WTC11 (cell line): ENCODE data around the gene COG3. TPM values are rescaled to one million over a fixed set of nuclear protein-coding genes. Genes with fewer than 3 reads are reported as not detected.

ENCODE experiments used
- ATAC-seq: fragments of 200-7000 bp; cut with Tn5 transposase; 2 replicates; pipeline ENCODE4 v1.10.0; 2021; ENCODE audit warnings: mild to moderate bottlenecking, moderate library complexity
- CTCF ChIA-PET: fragments of 300-600 bp; sonication (Branson Sonifier 250); formaldehyde crosslinking; loops from one replicate; lab custom pipeline; 2021; ENCODE audit warnings: antibody characterized with exemption; lab: Charles Lee
- POLR2A ChIA-PET: fragments of 350-600 bp; sonication (Branson Sonifier 250); formaldehyde crosslinking; loops from one replicate; lab custom pipeline; 2021; ENCODE audit warnings: antibody characterized with exemption; lab: Charles Lee
- DNase-seq: peaks from one replicate; pipeline ENCODE4 v3.0.0; 2021; ENCODE audit warnings: low spot score
- H3K27ac Mint-ChIP-seq: 2 replicates; pipeline ENCODE4 v1.8.0; 2021; ENCODE audit warnings: mixed read lengths
- H3K27me3 Mint-ChIP-seq: 2 replicates; pipeline ENCODE4 v1.8.0; 2021; ENCODE audit warnings: low read depth, mild to moderate bottlenecking, moderate library complexity, mixed read lengths
- H3K36me3 Mint-ChIP-seq: 2 replicates; pipeline ENCODE4 v1.8.0; 2021; ENCODE audit warnings: mixed read lengths
- H3K4me1 Mint-ChIP-seq: 2 replicates; pipeline ENCODE4 v1.8.0; 2022; ENCODE audit warnings: mixed read lengths
- H3K4me3 Mint-ChIP-seq: 2 replicates; pipeline ENCODE4 v1.8.0; 2021; ENCODE audit warnings: mild to moderate bottlenecking, moderate library complexity, mixed read lengths
- H3K9me3 Mint-ChIP-seq: 2 replicates; pipeline ENCODE4 v1.8.0; 2021; ENCODE audit warnings: mixed read lengths
- ELF4 ChIP-seq: sonication (generic); formaldehyde crosslinking; IDR thresholded peaks from 2 replicates; pipeline ENCODE4 v1.8.1; 2022; ENCODE audit warnings: low read depth, mild to moderate bottlenecking, moderate library complexity, missing genetic modification reagents
- ETV6 ChIP-seq: sonication (generic); formaldehyde crosslinking; IDR thresholded peaks from 2 replicates; pipeline ENCODE4 v1.8.1; 2022; ENCODE audit warnings: mild to moderate bottlenecking, missing genetic modification reagents
- FOXJ3 ChIP-seq: sonication (generic); formaldehyde crosslinking; IDR thresholded peaks from 2 replicates; pipeline ENCODE4 v1.9.0; 2021; ENCODE audit warnings: missing genetic modification reagents, mild to moderate bottlenecking, borderline replicate concordance
- FOXK1 ChIP-seq: sonication (generic); formaldehyde crosslinking; IDR thresholded peaks from 2 replicates; pipeline ENCODE4 v1.8.0; 2022; ENCODE audit warnings: mild to moderate bottlenecking, moderate library complexity, missing genetic modification reagents
- IRF2 ChIP-seq: sonication (generic); formaldehyde crosslinking; IDR thresholded peaks from 2 replicates; pipeline ENCODE4 v1.8.0; 2022; ENCODE audit warnings: low read depth, missing genetic modification reagents, borderline replicate concordance
- KAT7 ChIP-seq: sonication (generic); formaldehyde crosslinking; IDR thresholded peaks from 2 replicates; pipeline ENCODE4 v1.8.1; 2023; ENCODE audit warnings: missing genetic modification reagents, mild to moderate bottlenecking, borderline replicate concordance
- NFYB ChIP-seq: sonication (generic); formaldehyde crosslinking; conservative IDR thresholded peaks from 2 replicates; pipeline ENCODE4 v1.8.0; 2022; ENCODE audit warnings: low read depth, missing genetic modification reagents
- NR3C1 ChIP-seq: sonication (generic); formaldehyde crosslinking; conservative IDR thresholded peaks from 2 replicates; pipeline ENCODE4 v1.8.1; 2023; ENCODE audit warnings: low read depth, mild to moderate bottlenecking, missing genetic modification reagents
- OVOL2 ChIP-seq: fragments of 250-450 bp; sonication (Bioruptor Pico); IDR thresholded peaks from 2 replicates; pipeline ENCODE4 v1.9.0; 2021; ENCODE audit warnings: mild to moderate bottlenecking, borderline replicate concordance
- PRRX2 ChIP-seq: fragments of 250-450 bp; sonication (Bioruptor Pico); IDR thresholded peaks from 2 replicates; pipeline ENCODE4 v1.8.0; 2021; ENCODE audit warnings: mild to moderate bottlenecking
- SP1 ChIP-seq: sonication (generic); formaldehyde crosslinking; conservative IDR thresholded peaks from 2 replicates; pipeline ENCODE4 v1.8.1; 2022; ENCODE audit warnings: missing genetic modification reagents
- TEAD1 ChIP-seq: sonication (generic); formaldehyde crosslinking; IDR thresholded peaks from 2 replicates; pipeline ENCODE4 v1.8.0; 2022; ENCODE audit warnings: mild to moderate bottlenecking, missing genetic modification reagents
- TEAD4 ChIP-seq: sonication (generic); formaldehyde crosslinking; IDR thresholded peaks from 2 replicates; pipeline ENCODE4 v1.8.0; 2022; ENCODE audit warnings: mild to moderate bottlenecking, missing genetic modification reagents
- TP53 ChIP-seq: sonication (generic); formaldehyde crosslinking; IDR thresholded peaks from 2 replicates; pipeline ENCODE4 v1.8.1; 2023; ENCODE audit warnings: mild to moderate bottlenecking, missing genetic modification reagents
- ZBTB21 ChIP-seq: sonication (generic); formaldehyde crosslinking; IDR thresholded peaks from 2 replicates; pipeline ENCODE4 v1.8.1; 2023; ENCODE audit warnings: mild to moderate bottlenecking, missing genetic modification reagents, borderline replicate concordance
- ZNF138 ChIP-seq: sonication (generic); formaldehyde crosslinking; conservative IDR thresholded peaks from 2 replicates; pipeline ENCODE4 v1.8.1; 2022; ENCODE audit warnings: mild to moderate bottlenecking, moderate library complexity, missing genetic modification reagents
- ZNF232 ChIP-seq: sonication (generic); formaldehyde crosslinking; IDR thresholded peaks from 2 replicates; pipeline ENCODE4 v1.8.0; 2022; ENCODE audit warnings: mild to moderate bottlenecking, missing genetic modification reagents
- ZNF263 ChIP-seq: sonication (generic); formaldehyde crosslinking; IDR thresholded peaks from 2 replicates; pipeline ENCODE4 v1.8.1; 2022; ENCODE audit warnings: low read depth, mild to moderate bottlenecking, moderate library complexity, missing genetic modification reagents
- ZNF317 ChIP-seq: sonication (generic); formaldehyde crosslinking; IDR thresholded peaks from 2 replicates; pipeline ENCODE4 v1.8.1; 2023; ENCODE audit warnings: low read depth, mild to moderate bottlenecking, moderate library complexity, missing genetic modification reagents, borderline replicate concordance
- ZNF396 ChIP-seq: fragments of 250-450 bp; sonication (Bioruptor Pico); IDR thresholded peaks from 2 replicates; pipeline ENCODE4 v1.8.0; 2021; ENCODE audit warnings: mild to moderate bottlenecking, moderate library complexity, borderline replicate concordance
- ZNF671 ChIP-seq: fragments of 250-450 bp; sonication (Bioruptor Pico); IDR thresholded peaks from 2 replicates; pipeline ENCODE4 v1.8.0; 2021; ENCODE audit warnings: mild to moderate bottlenecking
- total RNA-seq: library from RNA; stranded (reverse); gene quantifications from 3 replicates; pipeline ENCODE4 v1.2.3, GENCODE V29; 2021
- TF ChIP-seq, protein P1 (sequence below): sonication (generic); formaldehyde crosslinking; IDR thresholded peaks from 2 replicates; pipeline ENCODE4 v1.8.1; 2023; ENCODE audit warnings: mild to moderate bottlenecking, missing genetic modification reagents
- TF ChIP-seq, protein P2 (sequence below): sonication (generic); formaldehyde crosslinking; IDR thresholded peaks from 2 replicates; pipeline ENCODE4 v1.8.1; 2023; ENCODE audit warnings: mild to moderate bottlenecking, missing genetic modification reagents, moderate library complexity
- TF ChIP-seq, protein P3 (sequence below): sonication (generic); formaldehyde crosslinking; IDR thresholded peaks from 2 replicates; pipeline ENCODE4 v1.8.0; 2022; ENCODE audit warnings: mild to moderate bottlenecking, missing genetic modification reagents
- TF ChIP-seq, protein P4 (sequence below): sonication (generic); formaldehyde crosslinking; IDR thresholded peaks from 2 replicates; pipeline ENCODE4 v1.8.1; 2022; ENCODE audit warnings: missing genetic modification reagents, borderline replicate concordance
- TF ChIP-seq, protein P5 (sequence below): fragments of 250-450 bp; sonication (Bioruptor Pico); IDR thresholded peaks from 2 replicates; pipeline ENCODE4 v1.8.0; 2021; ENCODE audit warnings: mild to moderate bottlenecking
- TF ChIP-seq, protein P6 (sequence below): sonication (generic); formaldehyde crosslinking; IDR thresholded peaks from 2 replicates; pipeline ENCODE4 v1.8.0; 2022; ENCODE audit warnings: missing genetic modification reagents

Gene COG3
- total RNA-seq, 1 experiment from 2014 or later = 21.6 TPM

DNA sequence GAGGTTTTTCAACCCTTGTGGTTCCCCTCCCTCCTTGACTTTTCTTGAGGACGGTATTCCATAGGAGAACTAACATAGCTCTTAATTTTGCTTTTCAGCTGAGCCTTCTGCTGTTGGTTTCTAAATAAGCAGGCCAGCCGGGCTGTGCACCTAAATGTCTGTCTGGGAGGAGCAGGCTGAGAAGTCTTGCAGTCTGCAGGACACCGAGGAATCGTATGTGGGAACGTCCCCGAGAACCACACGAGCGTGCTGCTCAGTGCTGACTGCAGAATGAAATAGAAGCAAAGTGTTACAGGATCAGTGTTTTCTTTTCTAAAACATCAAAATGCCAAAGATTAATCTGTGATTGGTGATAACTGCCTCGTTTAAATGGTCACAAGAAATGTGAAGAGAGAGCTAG lies 69.9 kb downstream of the COG3 start:
- ChIA-PET POLR2A (no interaction called here), CTCF (no interaction called here)
- no peak for ATAC-seq
- H3K36me3 Mint-ChIP-seq = peaks cover 30% of the 10 kb centered on the region
- no peak overlapping the region for H3K4me3 Mint-ChIP-seq
- no peaks in the 10 kb centered on the region for H3K4me1 Mint-ChIP-seq
- DNase-seq = no peak
- H3K27ac Mint-ChIP-seq = no peak overlapping the region
- TF ChIP-seq, protein P1, sequence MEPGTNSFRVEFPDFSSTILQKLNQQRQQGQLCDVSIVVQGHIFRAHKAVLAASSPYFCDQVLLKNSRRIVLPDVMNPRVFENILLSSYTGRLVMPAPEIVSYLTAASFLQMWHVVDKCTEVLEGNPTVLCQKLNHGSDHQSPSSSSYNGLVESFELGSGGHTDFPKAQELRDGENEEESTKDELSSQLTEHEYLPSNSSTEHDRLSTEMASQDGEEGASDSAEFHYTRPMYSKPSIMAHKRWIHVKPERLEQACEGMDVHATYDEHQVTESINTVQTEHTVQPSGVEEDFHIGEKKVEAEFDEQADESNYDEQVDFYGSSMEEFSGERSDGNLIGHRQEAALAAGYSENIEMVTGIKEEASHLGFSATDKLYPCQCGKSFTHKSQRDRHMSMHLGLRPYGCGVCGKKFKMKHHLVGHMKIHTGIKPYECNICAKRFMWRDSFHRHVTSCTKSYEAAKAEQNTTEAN (CRISPR knock-in tag) = no peak
- TF ChIP-seq IRF2 (CRISPR knock-in tag) = no peak
- TF ChIP-seq ZBTB21 (CRISPR knock-in tag) = no peak
- TF ChIP-seq, protein P2, sequence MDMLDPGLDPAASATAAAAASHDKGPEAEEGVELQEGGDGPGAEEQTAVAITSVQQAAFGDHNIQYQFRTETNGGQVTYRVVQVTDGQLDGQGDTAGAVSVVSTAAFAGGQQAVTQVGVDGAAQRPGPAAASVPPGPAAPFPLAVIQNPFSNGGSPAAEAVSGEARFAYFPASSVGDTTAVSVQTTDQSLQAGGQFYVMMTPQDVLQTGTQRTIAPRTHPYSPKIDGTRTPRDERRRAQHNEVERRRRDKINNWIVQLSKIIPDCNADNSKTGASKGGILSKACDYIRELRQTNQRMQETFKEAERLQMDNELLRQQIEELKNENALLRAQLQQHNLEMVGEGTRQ (CRISPR knock-in tag) = no peak
- TF ChIP-seq TEAD1 (CRISPR knock-in tag) = no peak
- TF ChIP-seq, protein P3, sequence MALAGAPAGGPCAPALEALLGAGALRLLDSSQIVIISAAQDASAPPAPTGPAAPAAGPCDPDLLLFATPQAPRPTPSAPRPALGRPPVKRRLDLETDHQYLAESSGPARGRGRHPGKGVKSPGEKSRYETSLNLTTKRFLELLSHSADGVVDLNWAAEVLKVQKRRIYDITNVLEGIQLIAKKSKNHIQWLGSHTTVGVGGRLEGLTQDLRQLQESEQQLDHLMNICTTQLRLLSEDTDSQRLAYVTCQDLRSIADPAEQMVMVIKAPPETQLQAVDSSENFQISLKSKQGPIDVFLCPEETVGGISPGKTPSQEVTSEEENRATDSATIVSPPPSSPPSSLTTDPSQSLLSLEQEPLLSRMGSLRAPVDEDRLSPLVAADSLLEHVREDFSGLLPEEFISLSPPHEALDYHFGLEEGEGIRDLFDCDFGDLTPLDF (CRISPR knock-in tag) = no peak
- no peak for TF ChIP-seq OVOL2
- TF ChIP-seq ELF4 (CRISPR knock-in tag) = no peak
- TF ChIP-seq ZNF232 (CRISPR knock-in tag) = no peak
- TF ChIP-seq ZNF317 (CRISPR knock-in tag) = no peak
- no peak for TF ChIP-seq PRRX2
- no peak for TF ChIP-seq NFYB (CRISPR knock-in tag)
- TF ChIP-seq ZNF263 (CRISPR knock-in tag) = no peak
- TF ChIP-seq, protein P4, sequence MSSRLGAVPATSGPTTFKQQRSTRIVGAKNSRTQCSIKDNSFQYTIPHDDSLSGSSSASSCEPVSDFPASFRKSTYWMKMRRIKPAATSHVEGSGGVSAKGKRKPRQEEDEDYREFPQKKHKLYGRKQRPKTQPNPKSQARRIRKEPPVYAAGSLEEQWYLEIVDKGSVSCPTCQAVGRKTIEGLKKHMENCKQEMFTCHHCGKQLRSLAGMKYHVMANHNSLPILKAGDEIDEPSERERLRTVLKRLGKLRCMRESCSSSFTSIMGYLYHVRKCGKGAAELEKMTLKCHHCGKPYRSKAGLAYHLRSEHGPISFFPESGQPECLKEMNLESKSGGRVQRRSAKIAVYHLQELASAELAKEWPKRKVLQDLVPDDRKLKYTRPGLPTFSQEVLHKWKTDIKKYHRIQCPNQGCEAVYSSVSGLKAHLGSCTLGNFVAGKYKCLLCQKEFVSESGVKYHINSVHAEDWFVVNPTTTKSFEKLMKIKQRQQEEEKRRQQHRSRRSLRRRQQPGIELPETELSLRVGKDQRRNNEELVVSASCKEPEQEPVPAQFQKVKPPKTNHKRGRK (CRISPR knock-in tag) = no peak
- TF ChIP-seq NR3C1 (CRISPR knock-in tag) = no peak
- no peak for TF ChIP-seq FOXJ3
- TF ChIP-seq ZNF396 (CRISPR knock-in tag) = no peak
- TF ChIP-seq FOXK1 (CRISPR knock-in tag) = no peak
- H3K9me3 Mint-ChIP-seq = no peaks in the 10 kb centered on the region
- no peaks in the 10 kb centered on the region for H3K27me3 Mint-ChIP-seq

DNA sequence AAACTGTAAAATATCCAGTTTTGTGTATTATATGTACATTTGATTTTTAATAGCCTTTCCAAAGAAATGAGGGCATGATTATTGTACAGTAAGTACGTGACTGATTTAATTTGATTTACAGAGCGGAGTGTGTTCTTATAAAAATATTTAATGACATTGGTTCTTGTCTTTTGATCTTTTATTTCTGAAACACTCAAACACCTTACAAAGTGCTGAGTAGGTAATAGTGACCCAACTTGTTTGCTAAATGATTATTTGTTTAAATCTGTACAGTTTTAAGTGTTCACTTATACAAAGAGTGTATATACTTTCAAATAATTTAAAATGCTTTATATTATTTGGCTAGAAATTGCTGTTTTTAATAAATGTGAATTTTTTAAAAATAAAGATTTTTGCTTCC lies 71.5 kb downstream of the COG3 start:
- H3K4me1 Mint-ChIP-seq = no peaks in the 10 kb centered on the region
- DNase-seq (no peak), ATAC-seq (no peak)
- ChIA-PET POLR2A (no interaction called here), CTCF (no interaction called here)
- no peak overlapping the region for H3K27ac Mint-ChIP-seq
- H3K4me3 Mint-ChIP-seq = no peak overlapping the region
- H3K27me3 Mint-ChIP-seq = no peaks in the 10 kb centered on the region
- peaks cover 19% of the 10 kb centered on the region for H3K36me3 Mint-ChIP-seq
- no peaks in the 10 kb centered on the region for H3K9me3 Mint-ChIP-seq
- TF ChIP-seq ZNF138 (no peak), TEAD4 (CRISPR knock-in tag) (no peak), ZNF671 (CRISPR knock-in tag) (no peak), KAT7 (no peak), IRF2 (CRISPR knock-in tag) (no peak), SP1 (CRISPR knock-in tag) (no peak), TEAD1 (CRISPR knock-in tag) (no peak), ETV6 (no peak), TP53 (CRISPR knock-in tag) (no peak)
- TF ChIP-seq, protein P5, sequence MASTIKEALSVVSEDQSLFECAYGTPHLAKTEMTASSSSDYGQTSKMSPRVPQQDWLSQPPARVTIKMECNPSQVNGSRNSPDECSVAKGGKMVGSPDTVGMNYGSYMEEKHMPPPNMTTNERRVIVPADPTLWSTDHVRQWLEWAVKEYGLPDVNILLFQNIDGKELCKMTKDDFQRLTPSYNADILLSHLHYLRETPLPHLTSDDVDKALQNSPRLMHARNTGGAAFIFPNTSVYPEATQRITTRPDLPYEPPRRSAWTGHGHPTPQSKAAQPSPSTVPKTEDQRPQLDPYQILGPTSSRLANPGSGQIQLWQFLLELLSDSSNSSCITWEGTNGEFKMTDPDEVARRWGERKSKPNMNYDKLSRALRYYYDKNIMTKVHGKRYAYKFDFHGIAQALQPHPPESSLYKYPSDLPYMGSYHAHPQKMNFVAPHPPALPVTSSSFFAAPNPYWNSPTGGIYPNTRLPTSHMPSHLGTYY (CRISPR knock-in tag) = no peak
- TF ChIP-seq, protein P6, sequence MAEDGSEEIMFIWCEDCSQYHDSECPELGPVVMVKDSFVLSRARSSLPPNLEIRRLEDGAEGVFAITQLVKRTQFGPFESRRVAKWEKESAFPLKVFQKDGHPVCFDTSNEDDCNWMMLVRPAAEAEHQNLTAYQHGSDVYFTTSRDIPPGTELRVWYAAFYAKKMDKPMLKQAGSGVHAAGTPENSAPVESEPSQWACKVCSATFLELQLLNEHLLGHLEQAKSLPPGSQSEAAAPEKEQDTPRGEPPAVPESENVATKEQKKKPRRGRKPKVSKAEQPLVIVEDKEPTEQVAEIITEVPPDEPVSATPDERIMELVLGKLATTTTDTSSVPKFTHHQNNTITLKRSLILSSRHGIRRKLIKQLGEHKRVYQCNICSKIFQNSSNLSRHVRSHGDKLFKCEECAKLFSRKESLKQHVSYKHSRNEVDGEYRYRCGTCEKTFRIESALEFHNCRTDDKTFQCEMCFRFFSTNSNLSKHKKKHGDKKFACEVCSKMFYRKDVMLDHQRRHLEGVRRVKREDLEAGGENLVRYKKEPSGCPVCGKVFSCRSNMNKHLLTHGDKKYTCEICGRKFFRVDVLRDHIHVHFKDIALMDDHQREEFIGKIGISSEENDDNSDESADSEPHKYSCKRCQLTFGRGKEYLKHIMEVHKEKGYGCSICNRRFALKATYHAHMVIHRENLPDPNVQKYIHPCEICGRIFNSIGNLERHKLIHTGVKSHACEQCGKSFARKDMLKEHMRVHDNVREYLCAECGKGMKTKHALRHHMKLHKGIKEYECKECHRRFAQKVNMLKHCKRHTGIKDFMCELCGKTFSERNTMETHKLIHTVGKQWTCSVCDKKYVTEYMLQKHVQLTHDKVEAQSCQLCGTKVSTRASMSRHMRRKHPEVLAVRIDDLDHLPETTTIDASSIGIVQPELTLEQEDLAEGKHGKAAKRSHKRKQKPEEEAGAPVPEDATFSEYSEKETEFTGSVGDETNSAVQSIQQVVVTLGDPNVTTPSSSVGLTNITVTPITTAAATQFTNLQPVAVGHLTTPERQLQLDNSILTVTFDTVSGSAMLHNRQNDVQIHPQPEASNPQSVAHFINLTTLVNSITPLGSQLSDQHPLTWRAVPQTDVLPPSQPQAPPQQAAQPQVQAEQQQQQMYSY = no peak
